Caco-2 (cell line): ENCODE results near the gene TPO. TPM values are rescaled to one million over a fixed set of nuclear protein-coding genes. Genes with fewer than 3 reads are reported as not detected.

ENCODE experiments used
- BruUV-seq: library from RNA; stranded (reverse); fragments of 400-500 nt; replicated peaks from 2 replicates; lab custom pipeline; 2021; lab: Mats Ljungman, UMichigan
- CTCF ChIA-PET: fragments of 300-600 bp; sonication (Branson Sonifier 250); formaldehyde crosslinking; loops from one replicate; lab custom pipeline; 2022; ENCODE audit warnings: antibody characterized with exemption; lab: Charles Lee
- POLR2A ChIA-PET: fragments of 300-600 bp; sonication (Branson Sonifier 250); formaldehyde crosslinking; loops from one replicate; lab custom pipeline; 2022; ENCODE audit warnings: antibody characterized with exemption; lab: Charles Lee
- DNase-seq, 2 experiments: peaks; one replicate each; pipeline versions ENCODE4 v3.0.0 to v3.0.0-alpha.2; 2020 to 2022
- H3K27me3 ChIP-seq: replicated peaks from 2 replicates; pipeline ENCODE4 v1.6.0; 2011; ENCODE audit warnings: low read length; ENCODE audit not compliant: control insufficient read depth, insufficient read depth
- H3K36me3 ChIP-seq: 2 replicates; pipeline ENCODE4 v1.5.1; 2011; ENCODE audit warnings: low read length; ENCODE audit not compliant: control insufficient read depth, insufficient read depth
- H3K4me1 ChIP-seq: fragments of 250-450 bp; sonication (Bioruptor Pico); 2 replicates; pipeline ENCODE4 v1.5.1; 2020; ENCODE audit warnings: mild to moderate bottlenecking
- H3K4me3 ChIP-seq: 2 replicates; pipeline ENCODE4 v1.5.1; 2011; ENCODE audit warnings: low read depth, mild to moderate bottlenecking, control low read depth, low read length
- H3K9me3 ChIP-seq: fragments of 250-450 bp; sonication (Bioruptor Pico); 2 replicates; pipeline ENCODE4 v1.5.1; 2020; ENCODE audit warnings: mild to moderate bottlenecking, moderate library complexity
- H3K27ac Mint-ChIP-seq: one replicate; pipeline ENCODE4 v1.8.0; 2022; ENCODE audit warnings: mixed read lengths; ENCODE audit not compliant: unreplicated experiment
- H3K27me3 Mint-ChIP-seq: one replicate; pipeline ENCODE4 v1.8.0; 2022; ENCODE audit warnings: mixed read lengths; ENCODE audit not compliant: insufficient read depth, unreplicated experiment
- H3K36me3 Mint-ChIP-seq: one replicate; pipeline ENCODE4 v1.8.0; 2022; ENCODE audit warnings: mild to moderate bottlenecking, mixed read lengths; ENCODE audit not compliant: insufficient read depth, unreplicated experiment
- H3K4me1 Mint-ChIP-seq: one replicate; pipeline ENCODE4 v1.8.0; 2022; ENCODE audit warnings: low read depth, mixed read lengths; ENCODE audit not compliant: unreplicated experiment
- H3K4me3 Mint-ChIP-seq: one replicate; pipeline ENCODE4 v1.8.0; 2022; ENCODE audit warnings: mild to moderate bottlenecking, moderate library complexity, mixed read lengths; ENCODE audit not compliant: unreplicated experiment
- H3K9me3 Mint-ChIP-seq: one replicate; pipeline ENCODE4 v1.8.0; 2022; ENCODE audit warnings: mixed read lengths; ENCODE audit not compliant: unreplicated experiment
- intact Hi-C: fragments of 100-400 bp; cut with micrococcal nuclease; formaldehyde crosslinking; loops from one replicate; pipeline ENCODE4 v1.10.0; 2022; ENCODE audit not compliant: unreplicated experiment
- total RNA-seq: library from RNA; stranded (reverse); gene quantifications from 2 replicates; pipeline ENCODE4 v1.2.3, GENCODE V29; 2022
- TF ChIP-seq, protein P1 (sequence below), 2 experiments: fragments of 200-600 bp in 1 of 2; IDR thresholded peaks; 1 replicate in 1 of 2; 2 replicates in 1 of 2; pipeline versions ENCODE4 v1.5.1 to v1.8.0; 2011 to 2022; ENCODE audit warnings: antibody characterized with exemption in 1 of 2, control low read depth in 1 of 2, inconsistent platforms in 1 of 2, low read depth in 1 of 2, low read length in 1 of 2, mild to moderate bottlenecking in 1 of 2, moderate library complexity in 1 of 2; ENCODE audit not compliant: insufficient read depth in 1 of 2, severe bottlenecking in 1 of 2, unreplicated experiment in 1 of 2

The TPO gene
- total RNA-seq, 1 experiment from 2014 or later: not detected

DNA sequence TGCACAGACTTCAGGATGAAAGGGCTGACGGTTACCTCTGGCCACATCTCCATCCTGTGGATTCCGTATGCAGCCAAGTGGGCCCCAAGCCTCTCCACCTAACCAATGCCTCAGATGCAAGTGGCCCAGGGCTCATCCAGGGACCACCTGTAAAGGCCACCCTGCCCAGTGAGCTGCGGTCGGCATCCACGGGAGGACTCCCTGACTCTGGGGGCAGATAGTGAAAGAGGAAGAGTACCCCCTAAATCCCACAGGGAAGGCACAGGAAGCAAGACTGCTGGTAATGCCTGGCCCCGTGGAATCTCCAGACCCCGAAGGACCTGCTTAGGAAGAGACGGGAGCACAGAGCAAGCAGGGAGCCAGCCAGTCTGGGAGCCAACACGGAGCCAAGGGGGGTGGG lies 11.2 kb upstream of the TPO start:
- H3K4me1 ChIP-seq: no peaks in the 10 kb centered on the region
- DNase-seq: no peak
- no peaks in the 10 kb centered on the region for H3K36me3 ChIP-seq
- CTCF ChIA-PET: no interaction called here
- H3K4me3 Mint-ChIP-seq: no peak overlapping the region
- no peak overlapping the region for H3K27ac Mint-ChIP-seq
- intact Hi-C loops: no loop called here
- BruUV-seq: no TSS peak
- H3K4me1 Mint-ChIP-seq: no peaks in the 10 kb centered on the region
- POLR2A ChIA-PET: no interaction called here
- peaks cover 14% of the 10 kb centered on the region for H3K9me3 Mint-ChIP-seq
- peaks cover 22% of the 10 kb centered on the region for H3K27me3 Mint-ChIP-seq
- H3K27me3 ChIP-seq: no peaks in the 10 kb centered on the region
- no peaks in the 10 kb centered on the region for H3K36me3 Mint-ChIP-seq
- no peaks in the 10 kb centered on the region for H3K9me3 ChIP-seq
- TF ChIP-seq, protein P1, sequence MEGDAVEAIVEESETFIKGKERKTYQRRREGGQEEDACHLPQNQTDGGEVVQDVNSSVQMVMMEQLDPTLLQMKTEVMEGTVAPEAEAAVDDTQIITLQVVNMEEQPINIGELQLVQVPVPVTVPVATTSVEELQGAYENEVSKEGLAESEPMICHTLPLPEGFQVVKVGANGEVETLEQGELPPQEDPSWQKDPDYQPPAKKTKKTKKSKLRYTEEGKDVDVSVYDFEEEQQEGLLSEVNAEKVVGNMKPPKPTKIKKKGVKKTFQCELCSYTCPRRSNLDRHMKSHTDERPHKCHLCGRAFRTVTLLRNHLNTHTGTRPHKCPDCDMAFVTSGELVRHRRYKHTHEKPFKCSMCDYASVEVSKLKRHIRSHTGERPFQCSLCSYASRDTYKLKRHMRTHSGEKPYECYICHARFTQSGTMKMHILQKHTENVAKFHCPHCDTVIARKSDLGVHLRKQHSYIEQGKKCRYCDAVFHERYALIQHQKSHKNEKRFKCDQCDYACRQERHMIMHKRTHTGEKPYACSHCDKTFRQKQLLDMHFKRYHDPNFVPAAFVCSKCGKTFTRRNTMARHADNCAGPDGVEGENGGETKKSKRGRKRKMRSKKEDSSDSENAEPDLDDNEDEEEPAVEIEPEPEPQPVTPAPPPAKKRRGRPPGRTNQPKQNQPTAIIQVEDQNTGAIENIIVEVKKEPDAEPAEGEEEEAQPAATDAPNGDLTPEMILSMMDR (IDR thresholded peaks at IDR 0.05; ENCODE audit: insufficient read depth in 1 of 2, low read depth in 1 of 2, low read length in 1 of 2, severe bottlenecking in 1 of 2, unreplicated experiment in 1 of 2): no peak
- H3K4me3 ChIP-seq: no peak overlapping the region

DNA sequence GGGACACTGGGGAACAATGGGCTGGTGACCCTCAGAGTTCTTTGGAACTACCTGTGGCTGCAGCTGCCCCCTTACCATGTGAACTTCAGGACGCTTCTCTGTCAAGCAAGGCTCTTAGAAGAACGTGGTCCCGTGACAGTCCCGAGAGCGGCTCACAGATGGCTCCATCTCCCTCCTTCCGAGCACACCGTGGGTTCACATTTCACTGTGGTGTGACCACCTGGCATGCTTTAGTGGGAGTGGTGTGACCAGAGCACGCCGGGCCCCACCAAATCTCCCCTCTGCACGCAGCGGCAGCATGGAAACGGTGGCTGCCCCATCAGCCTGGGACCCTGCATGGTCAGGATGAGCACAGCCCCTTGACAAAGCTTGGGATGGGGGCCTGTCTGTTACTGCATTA lies 9.7 kb upstream of the TPO start:
- TF ChIP-seq, protein P1 (IDR thresholded peaks at IDR 0.05; ENCODE audit: insufficient read depth in 1 of 2, low read depth in 1 of 2, low read length in 1 of 2, severe bottlenecking in 1 of 2, unreplicated experiment in 1 of 2): no peak
- POLR2A ChIA-PET: no interaction called here
- H3K27me3 Mint-ChIP-seq: peaks cover 23% of the 10 kb centered on the region
- Histone ChIP-seq H3K9me3 (no peaks in the 10 kb centered on the region), H3K36me3 (no peaks in the 10 kb centered on the region), H3K4me1 (no peaks in the 10 kb centered on the region), H3K27me3 (no peaks in the 10 kb centered on the region), H3K4me3 (no peak overlapping the region)
- peaks cover 14% of the 10 kb centered on the region for H3K9me3 Mint-ChIP-seq
- no peak for DNase-seq
- no peaks in the 10 kb centered on the region for H3K4me1 Mint-ChIP-seq
- CTCF ChIA-PET: no interaction called here
- no TSS peak for BruUV-seq
- H3K27ac Mint-ChIP-seq: no peak overlapping the region
- H3K4me3 Mint-ChIP-seq: no peak overlapping the region
- intact Hi-C loops: no loop called here
- H3K36me3 Mint-ChIP-seq: no peaks in the 10 kb centered on the region

DNA sequence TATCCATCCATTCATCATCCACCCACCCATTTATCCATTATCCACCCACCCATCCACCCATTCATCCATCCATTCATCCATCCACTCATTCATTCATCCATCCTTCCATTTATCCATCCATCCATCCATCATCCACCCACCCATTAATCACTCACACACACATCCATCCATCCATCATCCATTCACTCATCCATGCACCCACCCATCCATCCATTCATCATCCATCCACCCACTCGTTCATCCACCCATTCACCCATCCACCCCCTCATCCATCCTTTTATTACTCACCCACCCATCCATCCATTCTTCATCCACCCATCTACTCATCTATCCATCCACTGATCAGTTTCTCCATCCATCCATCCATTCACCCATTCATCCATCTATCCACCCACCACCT lies 8.1 kb upstream of the TPO start:
- Mint-ChIP-seq H3K27ac (no peak overlapping the region), H3K36me3 (no peaks in the 10 kb centered on the region), H3K9me3 (peaks cover 14% of the 10 kb centered on the region), H3K4me3 (no peak overlapping the region), H3K27me3 (peaks cover 20% of the 10 kb centered on the region), H3K4me1 (no peaks in the 10 kb centered on the region)
- Histone ChIP-seq H3K27me3 (no peaks in the 10 kb centered on the region), H3K36me3 (no peaks in the 10 kb centered on the region), H3K4me1 (no peaks in the 10 kb centered on the region), H3K4me3 (no peak overlapping the region), H3K9me3 (no peaks in the 10 kb centered on the region)
- no TSS peak for BruUV-seq
- POLR2A ChIA-PET: no interaction called here
- TF ChIP-seq, protein P1 (IDR thresholded peaks at IDR 0.05; ENCODE audit: insufficient read depth in 1 of 2, low read depth in 1 of 2, low read length in 1 of 2, severe bottlenecking in 1 of 2, unreplicated experiment in 1 of 2): no peak
- intact Hi-C loops: no loop called here
- DNase-seq: no peak
- CTCF ChIA-PET: no interaction called here
